ENCODE results near the gene SLC31A1.

GRCh38 chr9:113219969-113220368, 1.4 kb upstream of the SLC31A1 start:
- no peak for TF ChIP-seq POLR2AphosphoS2 (IDR thresholded peaks at IDR 0.05; ENCODE audit: low read depth, low read length)
- no peak for TF ChIP-seq ZNF512 (CRISPR knock-in tag; IDR thresholded peaks at IDR 0.05)
- TF ChIP-seq FIP1L1 (IDR thresholded peaks at IDR 0.05; ENCODE audit: borderline replicate concordance, insufficient read depth, low read depth, low read length) = no peak
- no peak for TF ChIP-seq MAZ (IDR thresholded peaks at IDR 0.05; ENCODE audit: borderline replicate concordance, low read depth, low read length)
- TF ChIP-seq MAZ (CRISPR knock-in tag; IDR thresholded peaks at IDR 0.05; ENCODE audit: low read depth) = no peak
- no peak for TF ChIP-seq FOXJ3 (CRISPR knock-in tag; IDR thresholded peaks at IDR 0.05; ENCODE audit: borderline replicate concordance)
- no peak for TF ChIP-seq CENPX (CRISPR knock-in tag; IDR thresholded peaks at IDR 0.05)
- no peak for TF ChIP-seq KDM5A (IDR thresholded peaks at IDR 0.05; ENCODE audit: borderline replicate concordance, low read length)

Measured in HepG2 (cell line).